ENCODE results near the gene SLC27A3. TPM values are rescaled to one million over a fixed set of nuclear protein-coding genes. Genes with fewer than 3 reads are reported as not detected.

SLC27A3 gene
- total RNA-seq, 2 donors from 2014 or later = 60.6 to 64.5 TPM

GRCh38 chr1:153748903-153749302 lies 26.3 kb upstream of the SLC27A3 start:
- H3K4me3 Mint-ChIP-seq = no peak overlapping the region
- Histone ChIP-seq H3K4me1 (ENCODE audit: control insufficient read depth, insufficient read depth, low read length) (peaks cover 22% of the 10 kb centered on the region), H3K9me3 (ENCODE audit: control insufficient read depth, low read length) (no peaks in the 10 kb centered on the region), H3K36me3 (ENCODE audit: control insufficient read depth, insufficient read depth, low read length) (peaks cover 70% of the 10 kb centered on the region), H3K9ac (ENCODE audit: extremely low read depth, low read length, poor library complexity, severe bottlenecking) (no peak overlapping the region), H3K27me3 (ENCODE audit: control insufficient read depth, insufficient read depth, low read length, poor library complexity, severe bottlenecking) (no peaks in the 10 kb centered on the region), H3K4me3 (ENCODE audit: low read length) (no peak overlapping the region), H3K27ac (ENCODE audit: low read depth, low read length) (no peak overlapping the region)
- 91 to 100% methylated on average over 1 to 2 of the region's 2 CpGs for WGBS, 2 experiments (ENCODE audit: insufficient coverage in 1 of 2, insufficient read length in 1 of 2)
- H3K9me3 Mint-ChIP-seq = no peaks in the 10 kb centered on the region
- peaks cover 47% of the 10 kb centered on the region for H3K4me1 Mint-ChIP-seq
- H3K27me3 Mint-ChIP-seq (ENCODE audit: insufficient read depth) = no peaks in the 10 kb centered on the region
- H3K27ac Mint-ChIP-seq = no peak overlapping the region
- H3K36me3 Mint-ChIP-seq (ENCODE audit: low read depth) = peaks cover 65% of the 10 kb centered on the region
- no peak for TF ChIP-seq CTCF (conservative IDR thresholded peaks at IDR 0.05)
- no peak for DNase-seq

DNA sequence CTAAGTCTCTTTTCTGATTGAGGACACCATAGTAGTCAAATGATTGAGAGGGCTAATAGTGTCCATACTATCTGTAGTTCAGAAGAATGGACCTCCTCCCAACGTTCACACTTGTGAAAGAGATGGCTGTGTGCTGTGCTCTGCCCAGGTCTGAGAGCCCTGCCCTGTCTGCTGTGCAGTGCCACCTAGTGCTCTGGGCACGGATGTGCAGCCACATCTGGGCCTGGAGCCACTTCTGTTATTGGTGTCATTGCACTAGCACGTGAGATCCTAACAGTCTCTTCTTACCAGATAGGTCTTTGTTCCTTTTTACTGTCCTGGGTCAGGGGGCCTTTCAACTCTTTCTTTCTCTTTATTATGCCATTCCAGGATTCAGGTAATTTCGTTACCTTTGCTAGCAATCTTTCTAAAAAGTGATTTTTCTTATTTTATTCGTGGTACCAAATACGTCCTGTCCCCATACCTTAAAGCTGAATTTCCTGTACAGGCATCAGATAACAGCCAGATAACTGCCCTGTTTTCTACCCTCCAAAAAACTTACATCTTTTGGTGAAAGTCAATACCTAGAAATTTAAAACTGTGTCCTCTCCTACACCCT lies 25.7 kb upstream of the SLC27A3 start:
- Mint-ChIP-seq H3K4me3 (no peak overlapping the region), H3K9me3 (no peaks in the 10 kb centered on the region), H3K27ac (peak overlapping the region; percentile 22), H3K4me1 (peaks cover 41% of the 10 kb centered on the region), H3K27me3 (ENCODE audit: insufficient read depth) (no peaks in the 10 kb centered on the region), H3K36me3 (ENCODE audit: low read depth) (peaks cover 66% of the 10 kb centered on the region)
- WGBS, 2 experiments (ENCODE audit: insufficient coverage in 1 of 2, insufficient read length in 1 of 2) = 51 to 58% methylated on average over 5 to 6 of the region's 6 CpGs
- Histone ChIP-seq H3K36me3 (ENCODE audit: control insufficient read depth, insufficient read depth, low read length) (peaks cover 70% of the 10 kb centered on the region), H3K9me3 (ENCODE audit: control insufficient read depth, low read length) (no peaks in the 10 kb centered on the region), H3K4me1 (ENCODE audit: control insufficient read depth, insufficient read depth, low read length) (peaks cover 21% of the 10 kb centered on the region), H3K9ac (ENCODE audit: extremely low read depth, low read length, poor library complexity, severe bottlenecking) (no peak overlapping the region), H3K27me3 (ENCODE audit: control insufficient read depth, insufficient read depth, low read length, poor library complexity, severe bottlenecking) (no peaks in the 10 kb centered on the region), H3K4me3 (ENCODE audit: low read length) (no peak overlapping the region), H3K27ac (ENCODE audit: low read depth, low read length) (no peak overlapping the region)
- DNase-seq = peak; percentile 94
- peak; percentile 95 for TF ChIP-seq CTCF (conservative IDR thresholded peaks at IDR 0.05)

- H3K36me3 ChIP-seq (ENCODE audit: control insufficient read depth, insufficient read depth, low read length) = peaks cover 75% of the 10 kb centered on the region
- H3K4me1 ChIP-seq (ENCODE audit: control insufficient read depth, insufficient read depth, low read length) = peaks cover 18% of the 10 kb centered on the region
- H3K27ac Mint-ChIP-seq = peak overlapping the region; percentile 69
- H3K9ac ChIP-seq (ENCODE audit: extremely low read depth, low read length, poor library complexity, severe bottlenecking) = no peak overlapping the region
- no peak overlapping the region for H3K4me3 Mint-ChIP-seq
- H3K9me3 ChIP-seq (ENCODE audit: control insufficient read depth, low read length) = no peaks in the 10 kb centered on the region
- no peaks in the 10 kb centered on the region for H3K9me3 Mint-ChIP-seq
- peaks cover 74% of the 10 kb centered on the region for H3K36me3 Mint-ChIP-seq (ENCODE audit: low read depth)
- no peak overlapping the region for H3K4me3 ChIP-seq (ENCODE audit: low read length)
- peaks cover 38% of the 10 kb centered on the region for H3K4me1 Mint-ChIP-seq
- no peak overlapping the region for H3K27ac ChIP-seq (ENCODE audit: low read depth, low read length)
- no peaks in the 10 kb centered on the region for H3K27me3 Mint-ChIP-seq (ENCODE audit: insufficient read depth)
- no peaks in the 10 kb centered on the region for H3K27me3 ChIP-seq (ENCODE audit: control insufficient read depth, insufficient read depth, low read length, poor library complexity, severe bottlenecking)
- no peak for DNase-seq
- TF ChIP-seq CTCF (conservative IDR thresholded peaks at IDR 0.05) = no peak
- 71 to 79% methylated on average over 3 to 6 of the region's 6 CpGs for WGBS, 2 experiments (ENCODE audit: insufficient coverage in 1 of 2, insufficient read length in 1 of 2)
These were observed 24.9 kb upstream of the SLC27A3 start for GRCh38 chr1:153750026-153750995.
